Esophagus squamous epithelium (tissue), 5 donors: Measurements from ENCODE around the gene TMEM132D. TPM values are rescaled to one million over a fixed set of nuclear protein-coding genes. Genes with fewer than 3 reads are reported as not detected.

Experiments
- DNase-seq: peaks from one replicate; lab custom pipeline; 2025; lab: John Stamatoyannopoulos, UW
- H3K27ac ChIP-seq, 4 donors: fragments of 200-600 bp; sonication (generic); one replicate each; pipeline ENCODE4 v1.5.1; 2016 to 2019; ENCODE audit warnings: mild to moderate bottlenecking in 1 of 4
- H3K27me3 ChIP-seq, 4 donors: fragments of 200-600 bp; sonication (generic); 1 replicate in 3 of 4; 2 replicates in 1 of 4; pipeline versions ENCODE4 v1.5.1 to v1.6.0; 2017 to 2021; ENCODE audit warnings: antibody characterized with exemption in 1 of 4
- H3K36me3 ChIP-seq, 3 donors: fragments of 200-600 bp; sonication (generic); one replicate each; pipeline ENCODE4 v1.5.1; 2016 to 2019
- H3K4me1 ChIP-seq, 3 donors: fragments of 200-600 bp; sonication (generic); one replicate each; pipeline ENCODE4 v1.5.1; 2017 to 2019
- H3K4me3 ChIP-seq, 4 donors: fragments of 200-600 bp; sonication (generic); 1 replicate in 3 of 4; 2 replicates in 1 of 4; pipeline ENCODE4 v1.5.1; 2016 to 2019; ENCODE audit warnings: mild to moderate bottlenecking in 2 of 4, moderate library complexity in 1 of 4
- H3K9me3 ChIP-seq, 3 donors: fragments of 200-600 bp; sonication (generic); one replicate each; pipeline ENCODE4 v1.5.1; 2016 to 2019
- POLR2A ChIP-seq, 4 donors: fragments of 450-650 bp; IDR thresholded peaks; one replicate each; pipeline ENCODE4 v1.6.1; 2017; ENCODE audit warnings: antibody characterized with exemption in 4 of 4, mild to moderate bottlenecking in 4 of 4, moderate library complexity in 3 of 4
- WGBS, 2 donors: methylation state at CpG; one replicate each; pipeline ENCODE4 v1.1.5; 2018; 5-methylcytosine and 5-hydroxymethylcytosine counted together
- intact Hi-C: fragments of 100-400 bp; cut with DNase I; formaldehyde crosslinking; loops from one replicate; pipeline ENCODE4 v1.15.0; 2022
- total RNA-seq, 4 donors: library from RNA; depleted of rRNA; stranded (reverse); fragments of >200 nt; gene quantifications; one replicate each; pipeline ENCODE4 v1.1.0, GENCODE V29; 2016
- TF ChIP-seq, protein P1 (sequence below), 6 experiments: fragments of 450-650 bp in 4 of 6; fragments of 200-600 bp in 2 of 6; sonication (generic) in 2 of 6; IDR thresholded peaks; one replicate each; pipeline ENCODE4 v1.5.1; 2016 to 2019; ENCODE audit warnings: antibody characterized with exemption in 6 of 6, mild to moderate bottlenecking in 4 of 6, moderate library complexity in 4 of 6
- donor health status: DM: yes; HTN: yes; CAD: no.

The TMEM132D gene
- total RNA-seq, 4 donors from 2014 or later, result not detected

DNA sequence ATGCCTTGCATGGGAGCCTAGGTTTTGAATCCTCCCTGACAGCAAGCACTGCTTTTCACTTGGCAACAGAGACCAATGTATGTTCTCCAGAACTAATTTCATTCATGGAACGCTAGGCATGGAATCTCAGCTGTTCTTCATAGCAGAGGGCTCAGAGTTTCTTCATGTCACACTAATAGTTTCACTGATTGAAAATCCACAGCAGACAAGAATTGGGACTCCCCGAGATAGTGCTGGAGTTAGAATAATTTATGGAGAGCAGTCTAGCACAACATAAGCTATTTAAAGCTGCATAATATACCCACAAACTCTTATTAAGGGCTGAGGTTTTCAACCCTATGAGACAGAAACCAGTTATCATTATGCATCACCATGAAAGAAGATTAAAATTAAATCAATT lies 342.5 kb downstream of the TMEM132D start:
- TF ChIP-seq, protein P1, sequence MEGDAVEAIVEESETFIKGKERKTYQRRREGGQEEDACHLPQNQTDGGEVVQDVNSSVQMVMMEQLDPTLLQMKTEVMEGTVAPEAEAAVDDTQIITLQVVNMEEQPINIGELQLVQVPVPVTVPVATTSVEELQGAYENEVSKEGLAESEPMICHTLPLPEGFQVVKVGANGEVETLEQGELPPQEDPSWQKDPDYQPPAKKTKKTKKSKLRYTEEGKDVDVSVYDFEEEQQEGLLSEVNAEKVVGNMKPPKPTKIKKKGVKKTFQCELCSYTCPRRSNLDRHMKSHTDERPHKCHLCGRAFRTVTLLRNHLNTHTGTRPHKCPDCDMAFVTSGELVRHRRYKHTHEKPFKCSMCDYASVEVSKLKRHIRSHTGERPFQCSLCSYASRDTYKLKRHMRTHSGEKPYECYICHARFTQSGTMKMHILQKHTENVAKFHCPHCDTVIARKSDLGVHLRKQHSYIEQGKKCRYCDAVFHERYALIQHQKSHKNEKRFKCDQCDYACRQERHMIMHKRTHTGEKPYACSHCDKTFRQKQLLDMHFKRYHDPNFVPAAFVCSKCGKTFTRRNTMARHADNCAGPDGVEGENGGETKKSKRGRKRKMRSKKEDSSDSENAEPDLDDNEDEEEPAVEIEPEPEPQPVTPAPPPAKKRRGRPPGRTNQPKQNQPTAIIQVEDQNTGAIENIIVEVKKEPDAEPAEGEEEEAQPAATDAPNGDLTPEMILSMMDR (IDR thresholded peaks at IDR 0.05), result no peak
- TF ChIP-seq POLR2A (IDR thresholded peaks at IDR 0.05), result no peak
- no peak overlapping the region for H3K4me3 ChIP-seq
- 52 to 85% methylated on average over 2 of the region's 2 CpGs for WGBS, 2 donors
- no peaks in the 10 kb centered on the region for H3K27me3 ChIP-seq
- DNase-seq, result no peak
- intact Hi-C loops, result no loop called here
- H3K4me1 ChIP-seq, result no peaks in the 10 kb centered on the region
- no peaks in the 10 kb centered on the region for H3K36me3 ChIP-seq
- no peaks in the 10 kb centered on the region for H3K9me3 ChIP-seq
- no peak overlapping the region for H3K27ac ChIP-seq

DNA sequence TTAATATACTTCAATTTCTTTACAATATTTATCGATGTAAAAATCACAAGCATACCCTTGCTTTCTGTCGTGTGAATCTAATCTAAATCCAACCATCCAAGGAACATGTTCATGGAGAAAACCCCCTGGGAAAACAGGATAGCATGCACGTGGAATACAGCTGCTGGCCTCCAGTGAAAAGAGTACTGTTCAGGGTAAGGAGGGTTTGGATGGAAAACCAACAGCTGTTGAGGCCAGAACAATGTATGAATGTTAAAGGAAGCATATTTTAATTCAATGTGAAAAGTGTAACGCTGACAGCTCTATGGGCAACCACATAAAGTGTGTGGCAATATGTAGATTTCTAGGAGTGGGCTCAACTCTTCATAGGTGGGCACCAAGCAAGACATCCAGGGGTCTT lies 344.0 kb downstream of the TMEM132D start:
- intact Hi-C loops, result no loop called here
- Histone ChIP-seq H3K9me3 (no peaks in the 10 kb centered on the region), H3K36me3 (no peaks in the 10 kb centered on the region), H3K4me3 (no peak overlapping the region), H3K27ac (no peak overlapping the region), H3K4me1 (no peaks in the 10 kb centered on the region), H3K27me3 (no peaks in the 10 kb centered on the region)
- WGBS, 2 donors, result 50 to 61% methylated on average over 4 of the region's 4 CpGs
- DNase-seq, result no peak
- no peak for TF ChIP-seq POLR2A (IDR thresholded peaks at IDR 0.05)
- TF ChIP-seq, protein P1 (IDR thresholded peaks at IDR 0.05), result no peak

DNA sequence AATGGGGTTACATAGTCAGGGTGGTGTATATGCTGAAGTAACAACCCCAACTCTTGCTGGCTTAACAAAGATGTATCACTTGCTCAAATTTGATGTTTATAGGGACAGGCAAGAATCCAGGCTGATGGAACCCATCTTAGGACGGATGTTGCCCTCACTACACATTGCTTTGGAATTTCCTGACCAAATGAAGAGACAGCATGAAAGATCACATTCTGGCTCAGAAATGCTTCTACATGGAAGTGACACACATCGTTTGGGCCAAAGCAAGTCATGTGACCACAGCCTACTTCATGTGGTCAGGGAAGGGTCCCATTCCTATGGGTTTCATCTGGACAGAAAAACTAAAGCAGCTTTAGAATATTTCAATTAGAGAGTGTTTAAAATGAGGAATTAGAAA lies 345.8 kb downstream of the TMEM132D start:
- Histone ChIP-seq H3K9me3 (peaks cover 0 to 5% (median 0%) of the 10 kb centered on the region in 3 donors), H3K36me3 (no peaks in the 10 kb centered on the region), H3K4me3 (no peak overlapping the region), H3K4me1 (no peaks in the 10 kb centered on the region), H3K27ac (no peak overlapping the region), H3K27me3 (no peaks in the 10 kb centered on the region)
- no peak for DNase-seq
- 38 to 51% methylated on average over 2 of the region's 2 CpGs for whole genome bisulfite sequencing, 2 donors
- intact Hi-C loops, result no loop called here
- no peak for TF ChIP-seq POLR2A (IDR thresholded peaks at IDR 0.05)
- TF ChIP-seq, protein P1 (IDR thresholded peaks at IDR 0.05), result no peak

DNA sequence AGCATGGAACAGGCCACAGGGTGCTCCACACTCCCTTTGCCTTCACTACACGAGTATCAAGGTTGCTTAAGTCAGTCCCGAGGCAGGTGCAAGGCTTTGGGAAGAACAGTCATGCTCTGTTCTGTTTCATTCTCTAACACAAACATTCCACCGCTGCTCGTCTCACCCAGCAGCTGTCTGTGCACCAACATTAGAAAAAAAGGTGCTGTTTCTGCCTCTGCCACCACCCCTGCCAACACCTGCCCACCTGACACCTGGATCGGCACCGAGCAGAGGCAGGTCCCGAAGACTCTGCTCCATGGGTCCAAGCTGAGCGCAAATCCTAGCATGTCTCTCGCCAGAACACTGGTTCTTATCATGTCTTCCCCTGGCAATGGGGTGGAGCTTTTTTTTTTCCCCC lies 347.7 kb downstream of the TMEM132D start:
- H3K4me3 ChIP-seq, result no peak overlapping the region
- no peaks in the 10 kb centered on the region for H3K36me3 ChIP-seq
- no peak overlapping the region for H3K27ac ChIP-seq
- no peaks in the 10 kb centered on the region for H3K4me1 ChIP-seq
- no peaks in the 10 kb centered on the region for H3K27me3 ChIP-seq
- intact Hi-C loops, result no loop called here
- peaks cover 0 to 7% (median 0%) of the 10 kb centered on the region in 3 donors for H3K9me3 ChIP-seq
- no peak for TF ChIP-seq POLR2A (IDR thresholded peaks at IDR 0.05)
- TF ChIP-seq, protein P1 (IDR thresholded peaks at IDR 0.05), result no peak
- WGBS, 2 donors, result 59 to 75% methylated on average over 9 of the region's 9 CpGs
- no peak for DNase-seq

DNA sequence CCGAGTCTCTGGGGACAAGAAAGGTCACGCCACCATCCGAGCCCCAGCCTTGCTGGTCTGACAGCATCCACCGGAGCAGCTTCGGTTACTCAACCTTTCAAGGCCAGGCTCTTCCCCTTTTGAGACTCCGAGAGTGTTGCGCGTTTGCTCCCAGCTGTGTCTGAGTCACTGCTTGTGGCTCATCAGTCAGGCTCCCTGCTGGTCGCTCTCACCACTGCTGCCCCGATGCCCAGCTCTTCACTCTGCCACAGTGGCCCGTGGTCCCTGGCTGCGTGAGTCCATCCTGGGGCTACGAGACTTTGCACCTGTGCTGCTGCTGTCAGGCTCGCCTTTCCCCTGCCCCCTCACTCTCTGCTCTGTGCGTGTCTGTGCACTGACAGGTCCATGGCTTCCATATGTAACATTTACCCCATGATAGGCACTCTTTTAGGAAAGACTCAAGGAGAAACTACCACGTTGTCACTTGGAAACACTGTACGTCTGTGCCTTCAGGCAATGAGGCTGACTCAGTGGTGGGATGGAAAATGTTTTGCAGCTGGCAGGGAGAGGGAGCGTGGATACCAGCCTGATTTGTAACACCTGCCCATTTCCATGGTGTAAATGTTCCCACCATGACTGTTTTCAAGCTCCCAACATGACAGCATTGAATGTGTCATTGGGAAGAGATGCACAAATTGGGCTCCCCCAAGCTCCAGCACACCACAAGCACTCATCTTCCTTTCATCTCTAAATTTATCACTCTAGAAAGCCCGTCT lies 350.7 kb downstream of the TMEM132D start:
- Histone ChIP-seq H3K27me3 (no peaks in the 10 kb centered on the region), H3K4me3 (no peak overlapping the region), H3K9me3 (peaks cover 0 to 12% (median 0%) of the 10 kb centered on the region in 3 donors), H3K36me3 (no peaks in the 10 kb centered on the region), H3K4me1 (no peaks in the 10 kb centered on the region), H3K27ac (no peak overlapping the region)
- intact Hi-C loops, result no loop called here
- no peak for DNase-seq
- no peak for TF ChIP-seq POLR2A (IDR thresholded peaks at IDR 0.05)
- TF ChIP-seq, protein P1 (IDR thresholded peaks at IDR 0.05), result no peak
- 80 to 81% methylated on average over 16 to 17 of the region's 19 CpGs for WGBS, 2 donors
